ENCODE results near the gene PXDN.

The PXDN gene

GRCh38 chr2:1598800-1599199, 145.5 kb downstream of the PXDN start:
- no peak for DNase-seq (ENCODE audit: low read depth, low spot score)

DNA sequence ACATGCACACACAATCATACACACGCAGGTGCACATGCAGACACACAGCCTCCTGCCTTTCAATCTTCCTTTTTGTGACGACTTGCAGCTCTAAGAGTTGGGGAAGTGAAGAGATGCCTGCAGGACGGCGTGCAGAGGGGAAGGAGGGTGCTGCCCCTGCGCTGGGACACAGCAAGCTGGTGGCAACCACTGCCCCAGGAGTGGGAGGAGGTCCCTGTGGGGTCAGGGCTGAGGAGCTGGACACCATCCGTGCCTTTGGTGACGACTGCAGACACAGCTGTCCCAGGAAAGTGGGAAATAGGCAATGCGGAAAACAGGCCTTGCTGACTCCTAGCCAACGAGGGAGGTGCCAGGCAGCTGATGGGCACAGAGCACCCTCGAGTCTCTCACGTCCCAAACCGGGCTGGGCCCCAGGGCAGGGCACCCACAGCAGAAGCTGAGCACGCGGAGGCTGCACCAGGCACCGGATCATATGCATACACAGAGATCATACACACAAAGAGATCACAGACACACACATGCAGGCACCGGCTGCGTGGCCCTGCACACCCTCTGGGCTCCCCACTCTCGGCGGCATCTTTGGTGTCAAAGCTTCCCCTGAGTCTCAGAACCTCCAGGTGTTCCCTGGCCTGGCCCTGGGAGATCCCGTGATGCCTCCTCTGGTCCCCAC, 146.1 kb downstream of the PXDN start:
- no peak for DNase-seq (ENCODE audit: low read depth, low spot score)

DNA sequence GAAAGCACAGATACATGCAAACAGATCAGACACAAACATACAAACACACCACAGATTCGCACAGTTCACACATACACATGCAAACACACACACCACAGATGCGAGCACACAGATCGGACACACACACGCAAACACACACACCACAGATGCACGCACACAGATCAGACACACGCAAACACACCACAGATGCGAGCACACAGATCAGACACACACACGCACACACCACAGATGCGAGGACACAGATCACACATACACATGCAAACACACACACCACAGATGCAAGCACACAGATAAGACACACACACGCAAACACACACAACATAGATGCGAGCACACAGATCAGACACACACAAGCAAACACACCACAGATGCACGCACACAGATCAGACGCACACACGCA, 149.0 kb downstream of the PXDN start:
- DNase-seq (ENCODE audit: low read depth, low spot score) = no peak

- DNase-seq (ENCODE audit: low read depth, low spot score) = no peak
Observed at GRCh38 chr2:1594373-1595171, 149.7 kb downstream of the PXDN start.

GRCh38 chr2:1594123-1594372, 150.3 kb downstream of the PXDN start:
- peak; percentile 56 for DNase-seq (ENCODE audit: low read depth, low spot score)

GRCh38 chr2:1593371-1594122, 150.8 kb downstream of the PXDN start:
- DNase-seq (ENCODE audit: low read depth, low spot score) = peak; percentile 94

DNA sequence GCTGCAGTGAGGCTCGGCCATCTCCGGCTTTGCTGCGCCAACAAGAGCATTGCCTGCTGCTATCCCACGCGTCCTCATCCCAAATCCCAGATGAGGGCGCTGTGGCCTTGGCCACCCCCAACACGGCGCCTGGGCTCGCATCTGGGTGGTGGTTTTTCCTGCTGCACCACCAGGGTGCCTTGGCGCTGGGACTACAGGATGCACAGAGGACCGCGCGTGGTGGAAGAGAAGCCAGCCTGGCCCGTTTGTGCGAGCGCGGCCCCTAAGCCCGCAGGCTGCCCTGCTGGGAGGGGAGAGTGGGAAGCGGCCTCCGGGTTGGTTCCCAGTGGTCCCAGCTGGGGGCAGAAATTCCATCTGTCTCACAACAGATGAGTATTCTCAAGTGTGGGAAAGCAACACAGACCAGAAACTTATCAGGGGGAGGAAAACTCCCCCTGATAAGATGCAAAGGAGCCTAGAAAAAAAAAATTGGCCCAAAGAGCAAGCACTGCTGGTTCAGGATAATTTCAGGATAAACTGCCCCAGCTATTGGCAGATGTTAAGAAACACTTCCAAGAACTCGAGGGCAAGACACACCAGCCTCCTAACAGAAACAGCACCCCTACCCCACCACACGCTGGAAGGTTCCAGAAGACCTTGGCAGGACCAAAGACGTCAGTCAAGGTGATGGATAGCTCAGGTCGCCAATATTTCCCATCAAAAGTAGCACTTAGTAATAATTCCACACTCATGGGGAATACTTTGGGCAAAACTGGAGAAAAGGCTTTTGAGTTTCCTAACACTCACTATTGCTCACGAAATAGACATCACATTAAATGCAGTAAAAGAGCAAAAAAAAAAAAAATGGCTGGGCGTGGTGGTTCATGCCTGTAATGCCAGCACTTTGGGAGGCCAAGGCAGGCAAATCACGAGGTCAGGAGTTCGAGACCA, 152.1 kb downstream of the PXDN start:
- DNase-seq (ENCODE audit: low read depth, low spot score) = peak; percentile 94

GRCh38 chr2:1591461-1591770, 152.9 kb downstream of the PXDN start:
- DNase-seq (ENCODE audit: low read depth, low spot score) = no peak

DNA sequence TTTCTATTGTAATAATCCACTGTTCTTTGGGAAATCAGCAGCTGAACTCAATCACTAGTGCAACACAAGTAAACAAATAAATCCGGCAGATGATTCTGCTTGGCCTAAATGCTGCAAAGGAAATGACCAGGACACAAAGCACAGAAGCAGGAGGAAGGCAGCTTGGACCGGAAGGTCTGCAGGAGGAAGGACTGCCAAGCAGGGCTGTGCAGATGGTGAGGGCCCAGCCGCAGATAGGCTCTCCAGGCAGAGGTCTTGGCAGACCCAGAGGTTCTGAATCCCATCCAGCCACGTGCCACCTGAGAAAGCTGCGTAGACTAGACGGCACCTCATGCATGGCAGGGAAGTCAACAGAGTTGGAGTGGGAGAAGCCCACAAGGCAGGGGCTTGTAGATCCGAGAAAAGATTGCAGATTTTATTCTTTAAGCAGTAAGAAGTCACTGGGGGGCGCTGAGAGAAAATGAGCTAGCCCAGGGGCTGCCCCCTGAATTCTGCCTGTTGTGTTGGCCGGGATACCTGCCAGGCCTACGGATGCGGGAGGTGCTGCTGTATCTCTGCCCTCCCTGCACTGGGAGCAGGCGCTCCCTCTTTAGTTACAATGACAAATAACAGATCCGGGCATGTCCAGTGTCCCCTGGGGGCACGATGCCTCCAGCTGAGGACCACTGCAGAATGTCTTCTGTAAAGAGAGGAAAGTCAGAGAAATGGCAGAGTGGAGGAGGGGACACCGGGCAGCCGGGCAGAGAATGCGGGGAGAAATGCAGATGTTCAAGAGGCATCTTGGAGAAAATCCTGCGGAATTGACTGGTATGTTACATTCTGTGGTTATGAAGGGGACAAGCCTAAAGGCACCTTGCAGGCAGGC, 153.5 kb downstream of the PXDN start:
- DNase-seq (ENCODE audit: low read depth, low spot score) = peak; percentile 82

GRCh38 chr2:1588978-1589621, 155.2 kb downstream of the PXDN start:
- peak; percentile 79 for DNase-seq (ENCODE audit: low read depth, low spot score)

DNA sequence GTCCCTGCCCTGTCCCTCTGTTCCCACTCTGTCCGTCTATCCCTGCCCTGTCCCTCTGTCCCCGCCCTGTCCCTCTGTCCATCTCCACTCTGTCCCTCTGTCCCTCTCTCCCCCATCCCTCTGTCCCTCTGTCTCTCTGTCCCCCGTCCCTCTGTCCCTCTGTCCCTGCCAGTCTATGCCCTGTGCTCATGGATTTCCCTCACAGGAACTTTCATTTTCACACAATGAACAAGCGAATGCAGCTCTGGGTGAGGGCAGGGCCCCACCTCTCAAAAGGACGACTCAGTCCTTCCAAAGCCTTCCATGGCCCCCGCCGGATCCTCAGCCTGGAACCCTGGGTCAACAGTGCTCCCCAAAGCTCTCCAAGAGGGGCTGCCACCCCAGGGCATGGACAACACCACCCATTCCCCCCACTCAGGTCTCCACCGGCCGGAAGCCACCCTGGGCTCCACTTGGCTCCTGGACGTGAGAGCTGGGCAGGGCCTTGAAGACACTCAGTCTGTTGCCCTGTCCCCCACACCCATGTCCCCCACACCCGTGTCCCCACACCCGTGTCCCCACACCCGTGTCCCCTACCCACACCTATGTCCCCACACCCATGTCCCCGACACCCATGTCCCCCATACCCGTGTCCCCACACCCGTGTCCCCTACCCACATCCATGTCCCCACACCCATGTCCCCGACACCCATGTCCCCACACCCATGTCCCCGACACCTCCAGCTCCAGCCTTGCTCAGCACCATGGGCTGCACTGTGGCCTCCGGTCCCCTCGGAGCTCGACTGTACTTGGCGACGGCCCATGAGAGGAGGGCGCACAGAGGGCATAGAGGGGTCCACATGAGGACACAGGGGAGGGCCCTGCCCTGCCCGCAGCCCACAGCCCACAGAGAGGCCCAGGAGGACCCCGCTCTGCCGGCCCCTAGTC, 156.0 kb downstream of the PXDN start:
- no peak for DNase-seq (ENCODE audit: low read depth, low spot score)

- DNase-seq (ENCODE audit: low read depth, low spot score) = no peak
Observed at GRCh38 chr2:1586923-1587840, 157.1 kb downstream of the PXDN start.

DNA sequence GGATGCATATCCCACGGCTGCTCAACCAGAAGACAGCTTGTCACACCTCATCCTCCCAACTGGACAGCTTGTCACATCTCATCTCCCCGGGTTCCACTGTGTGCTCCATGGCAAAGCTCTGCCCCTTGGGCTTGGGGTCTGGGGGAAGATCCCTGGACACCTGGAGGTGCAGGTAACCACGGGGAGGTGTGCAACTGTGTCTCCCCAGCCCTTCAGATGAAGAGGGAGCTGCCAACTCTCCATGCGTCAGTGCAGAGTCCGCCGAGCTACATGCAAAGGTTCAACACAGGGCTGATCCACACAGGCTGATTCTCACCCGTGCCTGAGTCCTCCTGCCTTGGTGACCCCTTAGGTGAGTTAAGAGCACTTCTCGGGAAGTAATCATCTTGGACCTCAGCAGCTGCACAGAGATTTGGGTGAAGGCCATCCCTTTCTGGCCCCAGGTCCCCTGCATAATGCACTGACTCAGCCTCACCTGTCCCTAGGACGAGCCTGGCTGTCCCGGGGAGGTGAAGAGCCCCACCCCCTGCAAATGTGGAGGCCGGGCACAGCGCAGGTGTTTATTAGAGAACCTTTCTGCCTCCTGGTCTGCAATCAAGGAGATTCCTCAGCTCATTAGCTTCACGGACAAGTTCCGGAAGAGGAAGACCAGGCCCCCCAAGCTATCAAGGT, 157.9 kb downstream of the PXDN start:
- no peak for DNase-seq (ENCODE audit: low read depth, low spot score)

DNA sequence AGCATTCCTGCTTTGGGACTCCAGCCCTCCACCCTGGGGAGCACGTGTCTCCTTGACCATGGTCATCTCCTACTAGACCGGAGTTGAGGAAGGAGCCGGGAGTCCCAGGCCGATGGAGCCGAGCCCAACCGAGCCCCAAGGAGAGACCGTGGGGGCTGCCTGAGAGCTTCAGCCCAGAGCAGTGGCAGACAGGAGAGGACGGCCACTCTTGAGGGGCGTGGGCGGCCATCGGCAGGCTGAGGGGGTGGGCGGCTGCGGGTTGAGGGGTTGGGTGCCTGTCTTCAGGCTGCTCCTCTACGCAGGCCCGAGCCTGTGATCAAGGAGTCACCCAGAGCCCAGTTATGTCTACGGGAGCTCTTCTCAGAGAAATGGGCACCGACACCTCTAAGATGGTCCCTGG, 158.7 kb downstream of the PXDN start:
- no peak for DNase-seq (ENCODE audit: low read depth, low spot score)

GRCh38 chr2:1584691-1585485, 159.4 kb downstream of the PXDN start:
- no peak for DNase-seq (ENCODE audit: low read depth, low spot score)

DNA sequence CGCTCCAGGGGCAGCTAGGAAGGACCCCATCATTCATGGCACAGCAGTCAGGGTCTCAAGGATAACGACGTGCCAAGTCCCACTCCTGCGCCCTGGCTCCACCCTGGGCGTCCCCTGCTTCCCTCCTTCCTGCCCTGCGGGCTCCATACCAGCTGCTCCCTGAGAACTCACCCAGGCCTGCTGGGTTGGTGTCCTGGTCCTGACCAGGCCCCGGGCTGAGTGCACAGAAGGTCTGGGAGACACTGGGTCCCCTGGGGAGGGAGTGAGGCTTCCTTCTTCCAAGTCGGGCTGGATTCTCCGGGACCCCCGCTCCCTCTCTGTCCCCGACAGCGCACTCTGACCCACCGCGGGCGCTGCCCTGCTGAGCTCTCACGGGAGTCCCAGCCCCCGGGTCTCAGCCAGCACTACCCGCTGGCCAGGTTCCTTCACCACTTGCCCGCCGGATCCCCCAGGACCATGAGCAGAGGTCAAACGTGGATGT, 160.2 kb downstream of the PXDN start:
- DNase-seq (ENCODE audit: low read depth, low spot score) = no peak

GRCh38 chr2:1582891-1583341, 161.4 kb downstream of the PXDN start:
- DNase-seq (ENCODE audit: low read depth, low spot score) = no peak
